ENCODE measurements around the gene TP53RK.

TP53RK gene

DNA sequence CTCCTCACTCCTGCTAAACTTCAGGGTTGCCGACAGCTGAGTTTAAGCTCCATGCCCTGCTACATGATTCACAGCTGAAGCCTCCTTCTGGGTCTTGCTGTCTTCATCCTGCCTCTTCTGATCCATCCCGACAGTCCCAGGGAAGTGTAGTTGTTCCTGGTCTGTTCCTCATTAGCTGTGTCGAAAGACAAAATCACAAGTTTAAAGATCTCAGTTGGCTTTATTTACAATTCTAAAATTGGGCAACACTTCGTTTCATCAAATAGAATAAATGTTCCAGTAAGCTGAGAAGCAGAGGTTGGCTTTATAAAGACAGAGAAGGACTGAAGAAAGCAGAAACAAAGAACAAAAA, 16.1 kb upstream of the TP53RK start:
- DNase-seq: no peak

DNA sequence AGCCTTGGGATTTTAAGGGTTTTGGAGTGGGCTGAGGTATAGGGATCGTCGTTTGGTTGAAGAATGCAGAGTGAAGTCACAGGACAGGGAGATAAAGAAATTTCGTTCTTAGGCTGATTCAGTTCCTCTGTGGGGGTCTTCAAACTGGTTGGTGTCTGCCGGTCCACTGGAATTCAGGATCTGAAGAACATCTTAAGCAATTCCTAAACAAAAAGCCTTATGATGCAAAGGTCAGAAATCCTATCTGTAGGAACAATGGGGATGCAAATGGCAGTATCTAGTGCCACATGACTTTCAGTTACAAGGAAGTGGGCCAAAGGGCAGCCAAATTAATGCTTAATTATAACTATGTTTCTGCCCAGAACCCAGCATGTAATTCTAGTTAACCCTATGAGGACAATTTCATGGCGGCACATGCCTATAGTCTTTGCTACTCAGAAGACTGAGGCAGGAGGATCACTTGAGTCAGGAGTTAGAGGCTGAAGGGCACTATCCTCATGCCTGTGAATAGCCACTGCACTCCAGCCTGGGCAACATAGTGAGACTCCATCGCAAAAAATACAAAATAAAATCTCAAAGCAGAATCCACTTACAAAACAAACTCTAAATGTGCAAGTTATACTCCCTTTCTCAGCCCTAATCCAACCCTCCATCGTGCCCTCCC, 15.6 kb upstream of the TP53RK start:
- no peak for DNase-seq

DNA sequence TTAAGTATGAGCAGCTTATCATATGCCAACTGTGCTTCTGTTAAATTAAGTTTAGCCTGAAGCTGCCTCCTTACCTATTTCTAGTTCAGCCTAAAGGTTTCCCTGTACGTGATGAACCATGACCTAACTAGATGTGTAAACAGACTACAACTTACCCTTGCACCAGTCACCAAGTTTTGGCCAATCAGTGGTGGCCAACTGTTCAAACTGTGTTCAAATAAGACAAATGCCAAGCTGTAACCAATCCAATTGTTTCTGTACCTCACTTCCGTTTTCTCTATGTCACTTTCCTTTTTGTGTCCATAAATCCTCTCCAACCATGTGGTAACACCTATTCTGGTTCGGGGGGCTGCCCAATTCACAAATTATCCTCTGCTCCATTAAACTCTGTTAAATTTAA, 14.2 kb upstream of the TP53RK start:
- no peak for DNase-seq

DNA sequence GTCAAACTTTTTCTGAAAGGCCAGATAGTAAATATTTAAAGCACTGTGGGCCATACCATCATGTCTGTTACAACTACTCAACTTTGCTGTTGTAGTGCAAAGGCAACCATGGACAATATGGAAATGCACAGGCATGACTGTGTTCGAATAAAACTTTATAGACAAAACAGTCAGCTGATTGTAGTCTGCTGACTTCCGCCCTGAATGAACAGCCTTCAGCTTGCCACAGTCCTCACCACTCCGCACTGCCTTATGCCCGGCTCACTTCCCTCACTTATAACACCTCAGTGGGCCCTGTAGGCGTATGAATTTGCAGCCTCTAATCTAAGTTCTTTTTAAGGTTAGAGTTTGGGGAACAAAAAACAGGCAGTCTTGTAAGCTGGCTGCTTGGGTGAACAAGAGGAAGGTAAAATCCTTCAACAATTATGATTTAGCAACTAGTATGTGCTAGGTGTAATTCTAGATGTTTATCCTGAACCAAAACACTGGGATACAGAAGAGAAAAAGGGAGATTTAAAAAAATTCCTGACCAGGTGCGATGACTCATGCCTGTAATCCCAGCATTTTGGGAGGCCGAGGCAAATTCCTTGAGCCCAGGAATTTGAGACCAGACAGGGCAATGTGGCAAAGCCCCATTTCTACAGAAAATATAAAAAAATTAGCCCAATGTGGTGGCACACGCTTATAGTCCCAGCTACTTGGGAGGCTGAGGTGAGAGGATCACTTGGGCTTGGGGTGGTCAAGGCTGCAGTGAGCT, 13.4 kb upstream of the TP53RK start:
- no peak for DNase-seq

GRCh38 chr20:46701986-46702385, 12.7 kb upstream of the TP53RK start:
- no peak for DNase-seq

- DNase-seq: no peak
These were observed 12.3 kb upstream of the TP53RK start for GRCh38 chr20:46701556-46701955.

GRCh38 chr20:46701057-46701456, 11.8 kb upstream of the TP53RK start:
- no peak for DNase-seq

DNA sequence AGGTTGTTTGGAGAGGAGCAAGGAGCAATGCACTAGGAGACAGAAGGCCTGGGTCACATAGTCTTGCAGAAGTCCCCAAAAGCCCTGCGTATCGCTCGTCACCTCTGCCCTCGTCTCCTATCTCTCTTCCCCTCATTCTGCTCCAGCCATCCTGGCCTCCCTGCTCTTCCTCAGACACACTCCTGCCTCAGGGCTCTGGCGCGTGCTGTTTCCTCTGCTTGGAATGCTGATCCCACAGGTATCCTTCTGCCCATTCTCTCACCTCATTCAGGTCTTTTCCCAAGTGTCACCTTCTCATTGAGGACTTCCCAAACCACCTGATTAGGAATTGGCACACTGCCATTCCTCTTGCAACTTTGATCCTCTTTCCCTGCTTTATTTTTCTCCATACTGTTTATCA, 11.2 kb upstream of the TP53RK start:
- no peak for DNase-seq

DNA sequence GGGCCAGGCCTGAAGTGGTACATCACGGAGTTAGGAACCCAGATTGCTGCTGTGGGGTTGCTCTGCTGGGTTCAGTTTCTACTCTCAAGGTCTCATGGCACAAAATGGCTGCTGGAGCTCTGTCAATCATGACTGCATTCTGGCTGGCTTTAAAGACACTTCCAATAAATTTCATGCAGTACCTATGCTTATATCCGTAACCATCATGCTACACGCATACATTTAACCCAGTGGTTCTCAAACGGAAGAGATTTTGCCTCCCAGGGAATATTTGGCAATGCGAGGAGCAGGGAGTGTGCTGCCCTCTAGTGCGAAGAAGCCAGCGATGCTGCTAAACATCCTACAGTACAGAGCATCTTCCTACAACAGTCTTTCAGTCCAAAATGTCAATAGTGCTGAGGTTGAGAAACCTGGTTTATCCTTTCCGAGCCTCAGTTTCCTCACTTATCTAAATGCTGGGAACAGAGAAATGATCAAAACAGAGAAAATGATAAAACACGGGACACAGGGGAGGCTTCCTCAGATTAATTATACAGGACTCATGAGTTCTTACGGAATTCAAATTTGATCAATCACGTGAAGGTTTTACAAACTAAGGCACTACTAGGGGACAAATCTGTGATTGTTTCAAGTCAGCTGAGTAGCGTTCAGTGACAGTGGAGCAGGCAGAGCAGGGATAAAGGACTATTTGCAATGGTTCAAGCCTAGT, 10.6 kb upstream of the TP53RK start:
- DNase-seq: no peak

DNA sequence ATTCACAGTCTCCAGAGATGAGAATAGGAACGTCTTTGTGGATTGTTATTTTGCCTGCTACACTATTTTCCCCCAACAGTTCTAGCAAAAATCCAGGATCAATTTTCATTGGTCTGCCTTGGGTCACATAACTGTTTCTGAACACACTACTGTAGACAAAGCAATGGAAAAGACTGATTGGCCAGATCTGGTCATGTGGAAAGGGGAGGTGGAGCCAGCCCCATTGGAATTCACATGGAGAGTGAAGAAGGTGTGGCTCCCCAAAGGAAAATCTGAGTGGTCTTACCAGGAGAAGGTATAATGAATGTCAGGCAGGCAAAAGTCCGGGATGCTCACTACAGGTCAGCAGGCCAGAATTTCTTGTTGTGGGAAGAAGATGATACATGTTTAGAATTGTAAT, 9.5 kb upstream of the TP53RK start:
- DNase-seq: no peak

DNA sequence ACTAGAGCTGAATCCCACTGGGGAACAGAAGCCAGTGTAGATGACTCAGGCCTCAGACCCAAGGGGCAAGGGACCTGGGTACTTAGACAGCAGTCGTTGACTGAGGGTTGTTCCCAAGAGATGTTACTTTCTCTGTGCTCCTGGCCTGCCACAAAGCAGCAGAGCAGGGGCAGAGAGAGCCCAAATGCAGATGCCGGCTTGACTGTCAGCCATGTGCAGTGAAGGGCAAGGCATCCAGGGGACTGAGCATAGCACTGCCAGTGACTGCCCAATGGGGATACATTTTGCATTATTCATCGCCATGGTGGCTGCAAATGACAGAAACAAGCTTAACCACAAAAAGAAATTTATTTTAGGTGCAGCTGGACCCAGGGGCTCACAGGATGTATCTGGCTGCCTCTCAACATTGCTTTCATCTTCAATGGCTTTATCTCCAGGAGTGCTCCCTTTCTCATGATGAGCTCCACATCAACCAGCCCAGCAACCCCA, 7.6 kb upstream of the TP53RK start:
- DNase-seq: no peak

DNA sequence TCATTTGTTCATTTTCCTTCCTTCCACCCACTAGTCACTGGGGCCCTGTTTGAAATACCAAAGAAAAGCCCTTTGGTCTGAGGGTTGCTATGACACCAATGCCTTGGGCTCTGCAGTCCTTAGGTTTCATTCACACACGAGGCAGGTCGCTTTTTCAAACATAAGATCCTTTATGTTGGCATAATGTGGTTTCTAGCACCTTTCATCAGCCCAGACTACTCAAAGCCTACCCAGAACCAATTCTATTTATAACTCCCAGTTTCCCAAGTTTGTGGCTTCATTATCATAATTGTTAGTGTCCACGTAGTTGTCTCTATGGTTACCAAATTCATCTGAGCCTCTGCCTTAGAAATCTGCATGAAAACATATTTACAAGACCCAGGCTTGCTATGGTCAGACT, 6.6 kb upstream of the TP53RK start:
- no peak for DNase-seq

GRCh38 chr20:46694484-46694883, 5.2 kb upstream of the TP53RK start:
- no peak for DNase-seq

- no peak for DNase-seq
These were observed 2.0 kb upstream of the TP53RK start for GRCh38 chr20:46691196-46691595.

- no peak for DNase-seq
These were observed 1.2 kb upstream of the TP53RK start for GRCh38 chr20:46690219-46691106.

- DNase-seq: no peak
These were observed 476 bp upstream of the TP53RK start for GRCh38 chr20:46689754-46690085.

GRCh38 chr20:46688151-46689081, 828 bp downstream of the TP53RK start:
- no peak for DNase-seq

DNA sequence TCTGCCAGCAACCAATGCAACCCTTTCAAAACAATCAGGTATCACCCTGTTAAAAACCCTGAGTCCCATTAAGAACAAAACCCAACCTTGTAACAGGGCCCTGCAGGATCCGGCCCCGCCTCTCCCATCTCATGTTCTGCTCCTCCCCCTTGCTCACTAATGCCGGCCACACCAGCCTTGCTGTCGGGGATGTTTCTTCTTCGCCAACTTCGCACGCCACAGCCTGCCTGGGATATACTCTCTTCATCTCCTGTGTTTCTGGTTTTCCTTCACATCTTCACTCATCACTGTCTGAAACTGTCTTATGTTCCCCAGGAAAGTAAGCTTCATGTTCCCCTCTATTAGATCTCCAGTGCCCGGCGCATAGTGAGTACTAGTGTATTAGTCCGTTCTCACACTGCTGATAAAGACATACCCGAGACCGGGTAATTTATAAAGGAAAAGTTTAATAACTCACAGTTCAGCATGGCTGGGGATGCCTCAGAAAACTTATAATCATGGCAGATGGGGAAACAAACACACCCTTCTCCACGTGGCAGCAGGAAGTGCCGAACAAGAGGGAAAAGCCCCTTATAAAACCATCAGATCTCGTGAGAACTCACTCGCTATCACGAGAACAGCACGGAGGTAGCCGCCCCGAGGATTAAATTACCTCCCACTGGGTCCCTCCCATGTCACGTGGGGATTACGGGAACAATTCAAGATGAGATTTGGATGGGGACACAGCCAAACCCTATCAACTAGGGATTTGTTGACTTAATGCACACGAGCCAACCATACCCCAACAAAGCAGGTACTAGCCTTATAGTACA, 5.1 kb downstream of the TP53RK start:
- no peak for DNase-seq

DNA sequence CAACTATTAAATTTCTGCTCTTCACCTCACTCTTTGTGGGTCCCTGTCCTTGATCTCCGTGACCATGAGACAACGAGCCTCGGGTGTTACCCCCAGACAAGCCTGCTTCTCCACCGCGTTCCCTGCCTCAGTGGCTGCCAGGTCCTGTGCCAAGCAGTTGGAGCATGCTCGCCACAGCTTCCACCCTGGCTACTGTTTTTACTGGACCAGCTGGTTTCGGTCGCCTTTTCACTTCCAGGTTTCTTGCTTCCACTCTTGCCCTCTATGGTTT, 5.6 kb downstream of the TP53RK start:
- no peak for DNase-seq

- no peak for DNase-seq
These were observed 6.1 kb downstream of the TP53RK start for GRCh38 chr20:46683011-46683667.

All from activated CD4-positive, alpha-beta T cell treated with anti-CD3 and anti-CD28 coated beads, Interleukin-2, amount 50 U/mL, for 4 hours (primary cell).